Keratinocyte (primary cell): ENCODE measurements around the gene GPR32.

Experiments
- CTCF ChIP-seq, 3 experiments: IDR thresholded peaks in 1 of 3; conservative IDR thresholded peaks in 1 of 3; optimal IDR thresholded peaks in 1 of 3; 2 replicates in 2 of 3; 3 replicates in 1 of 3; pipeline versions ENCODE3 to v1.5.1; 2011; ENCODE audit warnings: low read length in 3 of 3, mild to moderate bottlenecking in 3 of 3, moderate library complexity in 2 of 3, control low read depth in 1 of 3, inconsistent platforms in 1 of 3; ENCODE audit not compliant: insufficient read depth in 2 of 3; ENCODE audit errors: extremely low read depth in 1 of 3
- EZH2 ChIP-seq: IDR thresholded peaks from one replicate; pipeline ENCODE4 v1.6.1; 2012; ENCODE audit warnings: inconsistent platforms, mild to moderate bottlenecking, low read length, moderate library complexity

- no peak for TF ChIP-seq CTCF (optimal IDR thresholded peaks at IDR 0.05 in 1 of 3, IDR thresholded peaks at IDR 0.05 in 1 of 3, conservative IDR thresholded peaks at IDR 0.05 in 1 of 3; ENCODE audit: extremely low read depth in 1 of 3, insufficient read depth in 2 of 3, low read length in 3 of 3)
- TF ChIP-seq EZH2, result no peak
Observed at GRCh38 chr19:50798659-50799546, 28.6 kb downstream of the GPR32 start.
